HG03039 (cell line): ENCODE results near the gene FAM180A.
"Not testable (repeated sequence)": the region's sequence is repeated elsewhere in the genome, so short reads cannot be mapped to it uniquely, and the experiment has no call there.

Experiments
- ATAC-seq: cut with Tn5 transposase; IDR thresholded peaks from one replicate; pipeline ENCODE4 v1.9.1; 2021; ENCODE audit warnings: mild to moderate bottlenecking, moderate library complexity; ENCODE audit not compliant: unreplicated experiment

FAM180A gene

DNA sequence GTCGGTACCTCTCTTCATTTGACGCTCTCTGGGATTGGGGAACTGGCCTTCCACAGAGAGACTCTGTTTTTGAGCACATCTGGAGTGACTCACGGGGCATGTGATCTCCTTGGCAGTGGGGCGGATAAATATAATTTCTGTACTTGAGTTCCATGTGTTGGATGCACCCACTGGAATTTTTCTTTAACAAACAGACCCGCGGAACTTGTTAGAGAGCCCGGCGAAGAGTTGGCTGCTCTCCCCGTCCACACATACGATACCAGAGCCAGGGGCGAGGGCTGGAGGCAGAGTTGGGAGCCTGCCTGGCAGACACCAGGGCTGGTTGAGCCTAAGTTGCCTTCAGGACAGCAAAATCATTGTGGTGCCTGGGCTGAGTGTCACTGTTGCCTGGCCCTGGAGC lies at the start of gene FAM180A:
FAM180A (minus strand) TSS at position 44 of the 400 bp plus-strand sequence. CDS start 233 bp downstream, outside the sequence.
- no peak for ATAC-seq

DNA sequence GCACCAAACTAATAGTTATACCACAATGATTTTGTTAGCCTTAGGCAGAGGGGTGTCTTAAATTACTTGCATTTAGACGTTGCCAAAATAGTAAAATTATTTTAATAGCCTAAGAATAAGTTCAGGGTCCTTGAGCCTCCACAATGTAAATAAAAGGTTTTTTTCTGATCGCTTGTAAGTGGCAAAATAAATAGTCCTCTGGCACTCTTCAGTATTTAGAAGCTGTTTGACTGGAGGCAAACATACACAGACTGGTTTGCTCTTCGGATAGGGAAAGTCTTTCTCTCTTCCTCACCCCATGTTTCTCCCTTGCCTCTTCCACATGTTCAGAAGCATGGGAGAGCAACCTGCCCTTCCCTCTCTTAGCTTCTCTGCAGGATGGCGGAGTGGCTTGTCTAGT lies 49.5 kb upstream of the FAM180A start:
- ATAC-seq = no peak

DNA sequence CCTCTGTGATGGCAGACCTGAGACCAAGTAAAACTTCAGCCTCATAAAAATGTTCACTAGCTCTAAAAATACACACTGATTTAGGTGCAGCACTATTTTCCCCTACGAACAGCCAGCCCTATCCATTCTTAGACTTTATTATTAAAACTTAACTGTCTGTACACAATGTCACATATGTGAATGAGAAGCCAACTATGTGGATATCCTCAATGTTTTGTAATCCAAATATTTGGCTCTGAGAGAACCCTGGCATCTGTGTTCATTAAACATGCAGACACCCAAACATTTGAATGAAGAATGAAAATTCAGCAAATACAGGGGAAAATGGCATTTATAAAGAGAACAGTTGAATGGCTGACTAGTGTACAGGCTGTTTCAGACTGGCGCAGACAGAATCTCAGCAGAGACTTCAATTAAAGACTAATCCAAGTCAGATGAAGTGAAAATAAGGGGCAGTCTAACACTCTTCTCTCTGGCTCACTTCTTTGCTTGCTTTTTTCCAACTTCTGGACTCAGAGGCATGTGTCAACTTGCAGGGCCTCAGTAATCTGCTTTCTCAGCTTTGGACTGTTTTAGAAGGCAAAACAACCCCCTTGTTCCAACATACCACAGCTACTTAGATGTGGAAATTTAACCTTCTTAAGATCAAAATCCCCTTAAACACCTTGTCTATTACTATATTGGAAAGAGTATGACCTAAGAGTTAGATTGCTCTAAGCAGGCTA lies 47.4 kb upstream of the FAM180A start:
- no peak for ATAC-seq

DNA sequence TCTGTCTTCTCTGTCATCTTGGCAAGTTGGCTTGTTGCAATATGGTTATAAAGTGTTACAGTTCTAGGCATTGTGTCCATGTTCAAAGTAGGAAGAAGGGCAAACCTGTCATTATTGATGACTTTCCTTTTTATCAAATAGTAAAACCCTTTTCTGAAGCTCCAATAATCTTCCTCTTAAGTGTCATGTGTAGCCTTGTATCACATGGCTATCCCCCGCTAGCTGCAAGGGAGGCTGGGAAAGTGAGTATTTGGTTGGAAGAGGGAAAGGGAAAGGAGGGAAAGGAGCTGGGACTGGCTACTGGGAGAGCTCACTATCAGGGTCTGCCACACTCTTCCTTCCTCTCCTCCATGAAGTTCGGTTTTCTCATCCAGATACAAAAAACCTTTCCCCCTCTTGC lies 45.2 kb upstream of the FAM180A start:
- no peak for ATAC-seq

DNA sequence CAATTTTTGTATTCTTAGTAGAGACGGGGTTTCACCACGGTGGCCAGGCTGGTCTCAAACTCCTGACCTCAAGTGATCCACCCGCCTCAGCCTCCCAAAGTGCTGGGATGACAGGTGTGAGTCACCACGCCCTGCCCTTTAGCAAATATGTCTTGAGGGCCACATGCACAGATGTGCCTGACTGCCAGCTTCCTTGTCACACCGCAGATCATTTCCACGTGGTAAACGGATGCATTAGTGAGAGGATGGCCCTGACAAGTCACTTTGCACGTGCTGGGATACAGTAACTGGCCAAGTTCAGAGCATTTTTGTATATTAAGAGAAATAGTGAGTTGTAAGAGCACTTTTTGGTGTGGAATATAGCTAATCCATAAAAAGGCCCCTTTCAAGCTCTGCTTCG lies 44.3 kb upstream of the FAM180A start:
- no peak for ATAC-seq

DNA sequence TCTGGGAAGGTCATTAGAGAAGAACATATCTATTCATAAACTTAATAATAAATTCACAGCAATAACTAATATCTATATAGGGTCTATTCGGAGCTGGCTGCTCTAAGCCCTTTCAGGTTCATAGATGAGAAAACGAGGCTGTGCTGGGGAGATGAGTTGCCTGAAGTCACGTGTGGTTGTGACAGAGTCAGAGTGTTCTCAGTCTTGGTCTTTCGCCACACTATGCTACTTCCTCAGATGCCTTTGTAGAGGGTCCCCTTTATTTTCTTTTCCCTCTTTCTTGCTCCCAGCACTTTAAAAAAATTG lies 43.7 kb upstream of the FAM180A start:
- no peak for ATAC-seq

DNA sequence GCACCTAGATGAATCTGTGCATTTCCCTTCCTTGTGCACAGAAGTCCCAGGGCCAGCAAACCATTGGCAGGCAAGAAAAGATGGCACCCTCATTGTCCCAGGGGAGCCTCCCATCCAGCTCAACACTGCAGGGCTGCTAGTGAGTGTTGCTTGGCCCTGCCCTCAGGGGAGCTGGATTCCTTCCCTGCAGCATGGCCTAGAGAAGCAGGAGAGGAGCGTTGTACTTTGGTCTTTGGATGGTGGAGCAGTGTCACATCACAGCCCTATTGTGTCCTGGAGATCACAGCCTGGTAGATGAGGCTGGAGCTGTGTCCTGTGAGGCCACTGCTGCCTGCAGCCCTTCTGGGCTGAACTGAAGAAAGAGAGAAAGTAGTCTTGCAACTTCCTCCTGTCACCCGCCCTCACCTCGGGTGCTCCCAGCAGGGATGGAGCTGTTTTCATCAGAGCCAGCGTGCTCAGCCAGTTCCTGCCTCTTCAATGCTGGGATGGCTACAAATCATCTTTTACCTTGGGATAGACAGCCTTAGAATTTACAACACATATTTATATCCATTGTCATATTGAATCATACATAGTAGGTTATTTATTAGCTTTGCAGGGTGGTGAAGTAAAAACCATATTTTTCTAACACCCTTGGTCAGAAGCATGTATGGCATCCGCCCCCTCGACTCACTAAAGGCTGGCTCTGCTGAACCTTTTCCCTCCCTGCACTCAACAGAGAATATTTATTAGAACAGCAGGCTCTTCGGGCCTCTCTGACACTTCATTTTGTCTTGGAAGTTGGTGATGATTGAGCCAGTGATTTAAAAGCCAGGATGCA lies 43.1 kb upstream of the FAM180A start:
- ATAC-seq = no peak

DNA sequence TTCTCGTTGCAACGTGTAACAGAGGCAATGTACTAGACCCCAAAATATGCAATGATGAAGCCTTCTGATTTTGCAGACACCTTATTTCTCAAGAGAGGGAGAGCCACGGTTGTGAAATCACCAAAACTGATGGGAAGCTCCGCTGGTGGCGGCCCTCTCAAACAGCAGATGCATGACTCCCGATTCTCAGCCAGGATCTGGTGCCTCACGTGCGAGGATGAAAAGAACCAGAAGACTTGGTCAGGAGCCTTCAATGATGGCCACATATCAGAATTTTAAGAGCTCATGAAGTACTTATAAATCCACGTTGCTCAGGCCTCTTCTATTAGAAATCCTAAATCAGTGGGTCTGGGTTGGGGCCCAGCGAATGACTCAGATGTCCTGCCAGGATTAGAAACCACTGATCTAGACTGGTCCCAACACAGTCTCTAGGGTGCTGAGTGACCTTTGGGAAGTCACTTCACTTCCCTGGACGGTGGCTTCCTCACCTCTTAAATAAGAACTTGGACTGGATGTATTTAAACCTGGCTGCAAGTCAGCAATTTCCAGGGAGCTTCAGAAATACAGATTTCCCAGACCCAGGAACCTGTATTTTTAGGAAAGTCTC lies 41.9 kb upstream of the FAM180A start:
- ATAC-seq = no peak

DNA sequence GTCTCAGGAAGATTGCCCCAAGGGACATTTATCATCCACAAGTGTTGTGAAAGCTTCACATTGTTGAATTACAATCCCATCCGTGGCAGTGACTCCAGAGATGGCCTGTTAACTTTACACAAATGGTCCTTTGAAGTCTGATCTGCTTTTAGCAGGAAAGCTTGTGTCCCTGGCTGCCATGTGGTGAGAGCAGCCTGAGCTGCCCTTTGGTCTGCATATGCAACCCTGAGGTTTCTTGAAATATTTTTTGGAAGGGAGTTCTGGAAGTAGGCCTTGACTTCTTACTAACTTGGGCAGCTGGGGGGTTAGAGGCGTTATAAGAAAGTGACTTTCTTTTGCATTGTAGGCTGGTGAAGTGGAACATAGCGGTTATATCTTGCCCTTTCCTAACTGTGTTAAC lies 41.3 kb upstream of the FAM180A start:
- no peak for ATAC-seq

DNA sequence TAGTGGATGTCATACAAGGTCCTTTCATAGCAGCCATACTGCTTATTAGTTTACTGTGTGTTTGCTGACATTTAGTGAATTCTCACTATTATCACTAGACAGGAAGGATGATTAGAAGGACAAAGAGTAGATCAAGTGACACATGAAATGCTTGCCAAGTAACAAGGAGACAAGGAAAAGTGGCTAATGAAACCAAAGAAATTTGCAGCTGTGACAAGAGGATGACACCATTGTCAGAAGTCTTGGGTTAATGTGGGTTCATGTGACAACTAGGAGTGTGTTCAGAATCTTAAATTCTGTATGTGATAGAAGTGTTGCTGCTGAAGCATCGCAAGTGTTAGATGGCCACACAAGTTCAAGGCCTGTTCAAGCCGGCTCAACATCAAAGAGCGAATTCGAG lies 40.8 kb upstream of the FAM180A start:
- no peak for ATAC-seq

DNA sequence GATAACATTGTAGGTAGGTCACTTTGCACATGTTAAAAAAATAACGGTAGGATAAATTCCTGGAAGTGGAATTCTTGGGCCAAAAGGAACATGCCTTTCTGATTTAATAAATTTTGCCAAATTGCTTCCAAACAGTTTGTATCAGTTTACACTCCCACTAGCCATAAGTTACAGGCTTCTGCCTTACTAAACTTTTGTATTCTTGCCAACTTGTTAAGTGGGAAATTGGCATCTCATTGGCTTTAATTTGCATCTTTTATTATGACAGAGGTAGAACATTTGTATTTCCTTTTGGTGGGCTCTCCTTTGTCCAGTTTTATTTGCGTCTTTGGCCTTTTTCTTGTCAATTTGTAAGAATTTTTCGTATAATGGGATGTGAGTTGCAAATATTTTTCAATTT lies 38.3 kb upstream of the FAM180A start:
- no peak for ATAC-seq

DNA sequence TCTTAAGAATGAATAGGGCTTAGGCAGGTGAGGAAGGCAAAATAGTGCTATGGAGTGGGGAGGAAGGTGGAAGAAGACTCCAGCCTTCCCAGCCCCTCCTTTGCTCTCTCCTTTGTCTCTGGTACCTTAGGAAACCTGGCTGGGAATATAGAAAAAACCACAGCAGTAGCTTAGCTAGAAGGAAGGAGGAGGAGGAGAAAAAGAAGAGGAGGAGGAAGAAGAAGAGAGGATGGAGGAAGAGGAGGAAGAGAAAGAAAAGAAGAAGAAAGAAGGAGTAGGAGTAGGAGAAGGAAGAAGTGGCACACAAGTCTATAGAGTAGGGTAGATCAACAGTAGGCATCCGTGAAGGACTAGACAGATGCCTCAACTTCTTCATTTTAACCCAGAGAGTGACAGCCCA lies 36.5 kb upstream of the FAM180A start:
- ATAC-seq = no peak

DNA sequence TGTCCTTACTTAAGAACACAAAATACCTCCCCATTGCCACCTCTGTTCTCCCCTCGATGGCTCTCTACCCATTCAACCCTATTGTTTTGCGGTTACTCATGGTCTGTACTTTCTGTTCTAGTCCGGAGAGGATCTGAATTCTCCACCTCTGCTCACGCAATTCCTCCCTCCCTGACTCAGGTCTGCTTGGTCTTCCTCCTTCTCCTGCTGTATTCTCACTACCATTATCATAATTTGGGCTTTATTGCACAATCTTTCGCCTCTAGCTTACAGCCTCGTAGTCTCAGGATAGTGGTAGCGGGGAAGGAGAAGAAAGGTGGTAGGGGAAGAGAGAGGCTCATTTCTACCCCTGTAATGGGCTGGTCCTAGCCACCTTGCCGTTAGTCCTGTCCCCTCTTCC lies 35.4 kb upstream of the FAM180A start:
- no peak for ATAC-seq

DNA sequence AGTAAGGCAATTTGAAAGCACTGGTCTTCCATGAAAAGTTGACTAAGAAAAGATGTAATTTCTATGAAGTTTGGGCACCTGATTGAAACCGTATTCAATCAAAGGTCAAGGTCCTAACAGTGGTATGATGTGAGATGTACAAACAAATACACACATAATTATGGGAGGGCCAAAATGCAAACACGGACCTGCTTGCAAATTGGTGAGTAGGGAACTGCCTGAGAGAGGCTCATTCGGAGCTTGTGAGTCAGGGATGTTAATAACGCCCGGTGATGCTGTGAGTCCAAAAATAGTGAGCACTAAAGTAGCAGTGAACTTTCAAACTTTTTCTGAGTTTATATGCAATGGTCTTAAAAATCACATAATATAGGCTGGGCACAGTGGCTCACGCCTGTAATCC lies 34.2 kb upstream of the FAM180A start:
- ATAC-seq = no peak

DNA sequence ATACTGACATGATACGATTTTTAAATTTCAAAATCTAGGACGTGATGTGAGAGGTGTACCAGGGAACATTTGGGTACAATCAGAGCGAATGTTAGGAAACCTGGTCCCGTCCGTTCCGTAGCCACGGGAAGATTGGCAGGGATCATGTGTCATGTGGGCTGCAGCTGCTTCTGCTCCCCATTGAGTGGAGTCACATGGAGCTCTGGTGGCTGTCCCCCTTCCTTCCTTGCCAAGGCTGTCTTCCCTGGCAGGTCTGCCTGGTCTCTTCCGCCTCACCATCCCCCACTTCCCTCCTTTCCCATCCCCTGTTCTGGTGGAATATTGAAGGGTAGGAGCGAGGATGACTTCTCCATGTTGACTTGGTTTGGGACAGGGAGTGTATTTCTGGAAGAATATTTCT lies 33.8 kb upstream of the FAM180A start:
- ATAC-seq = no peak

DNA sequence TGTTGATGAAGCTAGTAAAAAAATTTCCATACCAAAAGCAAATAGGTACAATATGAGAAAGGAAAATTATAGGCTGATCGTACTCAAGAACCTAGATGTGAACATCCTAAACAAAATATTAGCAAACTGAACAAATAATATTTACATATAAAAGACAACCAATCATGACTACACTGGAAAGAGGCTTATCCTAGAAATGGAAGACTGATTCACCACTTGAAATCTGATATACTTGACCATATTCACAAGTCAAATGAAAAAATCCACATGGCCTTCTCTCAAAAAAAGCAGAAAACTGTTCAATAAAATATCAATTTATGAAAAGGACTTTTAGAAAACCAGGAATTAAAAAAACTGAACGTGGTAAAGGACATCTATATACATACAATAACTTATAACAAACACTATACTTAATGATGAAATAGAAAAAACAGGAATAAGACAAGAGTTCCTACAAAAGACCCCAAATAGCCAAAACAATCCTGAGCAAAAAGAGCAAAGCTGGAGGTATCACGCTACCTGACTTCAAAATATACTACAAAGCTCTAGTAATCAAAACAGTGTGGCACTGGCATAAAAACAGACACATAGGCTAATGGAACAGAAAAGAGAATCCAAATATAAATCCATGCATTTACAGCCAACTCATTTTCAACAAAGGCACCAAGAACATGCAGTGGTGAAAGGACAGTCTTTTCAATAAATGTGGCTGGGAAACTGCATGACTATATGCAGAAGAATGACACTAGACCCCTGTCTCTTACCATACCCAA lies 29.2 kb upstream of the FAM180A start:
- ATAC-seq = no peak

DNA sequence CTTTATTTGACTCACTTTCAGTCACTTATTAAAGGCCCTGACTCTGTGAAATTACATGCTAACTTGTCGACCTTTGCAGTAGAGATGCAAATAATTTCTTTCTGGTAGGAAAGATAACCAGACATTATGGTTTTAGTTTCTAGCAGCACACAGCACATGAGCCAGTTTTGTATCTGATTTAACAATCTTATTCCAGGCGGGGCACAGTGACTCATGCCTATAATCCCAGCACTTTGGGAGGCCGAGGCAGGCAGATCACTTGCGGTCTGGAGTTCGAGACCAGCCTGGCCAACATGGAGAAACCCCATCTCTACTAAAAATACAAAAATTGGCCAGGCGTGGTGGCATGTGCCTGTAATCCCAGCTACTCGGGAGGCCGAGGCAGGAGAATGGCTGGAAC lies 27.3 kb upstream of the FAM180A start:
- ATAC-seq = not testable (repeated sequence)

DNA sequence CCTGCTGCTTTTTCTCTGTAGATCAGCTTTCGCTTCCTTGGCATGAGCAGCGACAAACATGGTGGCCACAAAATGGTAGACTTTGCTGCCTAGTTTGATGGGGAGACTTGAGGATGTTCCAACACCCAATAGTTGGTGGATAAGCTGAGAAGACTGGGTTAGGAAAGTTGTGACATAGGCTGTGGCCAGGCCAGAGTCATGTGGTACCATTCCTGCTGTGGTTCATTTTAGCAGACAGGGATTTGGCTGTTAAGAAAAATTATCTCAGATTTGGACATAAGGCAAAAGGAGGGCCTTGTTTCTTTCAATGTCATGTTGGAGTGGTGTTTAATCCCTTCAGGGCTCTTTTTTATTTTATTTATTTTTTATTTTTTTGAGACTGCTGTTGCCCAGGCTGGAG lies 26.6 kb upstream of the FAM180A start:
- no peak for ATAC-seq

DNA sequence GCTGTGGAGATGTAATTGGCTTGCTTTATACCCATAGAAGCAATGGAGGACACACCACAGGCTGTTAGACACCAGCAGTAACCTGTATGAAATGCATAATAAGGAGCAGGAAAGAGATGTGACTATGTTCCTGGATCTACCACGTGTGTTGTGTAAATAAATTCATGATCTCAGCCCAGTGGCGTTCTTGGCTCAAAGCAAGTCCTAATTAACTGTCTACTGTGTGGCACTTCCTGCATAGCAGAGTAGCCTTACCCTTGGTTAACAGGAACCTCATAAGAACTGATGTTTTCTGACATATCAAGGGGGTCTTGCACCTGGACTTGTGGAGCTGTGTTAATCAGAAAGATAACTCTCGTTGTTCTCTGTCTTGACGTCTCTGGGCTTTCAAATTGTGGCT lies 25.7 kb upstream of the FAM180A start:
- no peak for ATAC-seq

DNA sequence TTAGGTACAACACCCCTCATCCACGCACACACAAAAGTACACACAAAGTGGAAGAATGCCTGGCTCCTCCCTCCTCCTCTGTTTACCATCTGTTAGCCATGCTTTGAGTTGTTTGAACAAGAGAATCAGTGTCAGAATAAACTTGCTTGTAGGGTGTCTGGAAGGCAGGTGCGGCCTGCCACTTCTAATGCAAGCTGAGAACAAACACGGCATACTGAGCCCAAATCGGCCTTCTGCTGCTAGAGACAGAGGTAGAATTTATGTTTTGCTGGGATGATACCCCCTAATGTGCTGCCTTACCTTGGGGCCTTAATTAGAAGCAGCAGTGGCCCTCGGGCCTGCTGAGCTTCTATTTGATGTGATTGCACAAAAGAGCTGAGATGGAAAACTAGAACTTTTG lies 24.9 kb upstream of the FAM180A start:
- no peak for ATAC-seq

DNA sequence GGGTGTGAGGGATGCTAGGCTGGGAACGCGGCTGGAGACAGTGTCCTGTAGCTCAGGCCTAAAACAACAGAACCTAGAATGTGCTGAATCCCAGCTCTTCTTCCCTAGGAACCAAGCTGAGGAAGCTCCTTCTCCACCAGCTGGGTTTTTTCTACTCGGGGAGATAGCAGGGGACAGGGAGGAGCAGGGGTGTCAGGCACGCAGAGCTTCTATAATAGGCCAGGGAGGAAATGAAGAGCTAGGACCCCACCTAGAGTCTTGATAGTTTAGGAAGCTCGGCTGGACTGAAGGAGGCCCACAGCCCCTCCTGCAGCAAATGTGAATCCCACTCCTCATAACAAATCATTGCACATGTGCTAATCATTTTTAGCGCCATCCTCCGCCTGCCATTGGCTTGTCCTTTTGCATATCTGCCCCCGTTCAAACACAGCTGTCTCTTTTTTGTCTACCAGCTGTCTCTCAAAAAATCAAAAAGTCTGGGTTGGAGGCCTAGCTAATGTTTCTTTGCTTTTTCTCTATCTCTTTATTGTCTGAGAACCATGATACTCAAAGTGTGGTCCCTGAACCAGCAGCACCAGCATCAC lies 24.1 kb upstream of the FAM180A start:
- ATAC-seq = no peak
